Smooth muscle cell (in vitro differentiated cells): Measurements from ENCODE around the gene ABCE1. TPM values are rescaled to one million over a fixed set of nuclear protein-coding genes. Genes with fewer than 3 reads are reported as not detected.
A peak's percentile ranks its signal among the peaks of the same experiment; 100 is the strongest.

ENCODE experiments used
- DNase-seq: peaks from one replicate; lab custom pipeline; 2025; ENCODE audit not compliant: unreplicated experiment; lab: John Stamatoyannopoulos, UW
- H2AFZ ChIP-seq: fragments of 200-600 bp; sonication (generic); 2 replicates; pipeline ENCODE4 v1.6.0; 2016; ENCODE audit warnings: antibody characterized with exemption, low read depth, mild to moderate bottlenecking
- H3F3A ChIP-seq: fragments of 200-600 bp; sonication (generic); 2 replicates; pipeline ENCODE4 v1.6.0; 2017; ENCODE audit warnings: antibody characterized with exemption, low read depth
- H3K27ac ChIP-seq: fragments of 200-600 bp; sonication (generic); 2 replicates; pipeline ENCODE4 v1.5.1; 2016; ENCODE audit warnings: low read depth, mild to moderate bottlenecking
- H3K27me3 ChIP-seq: fragments of 200-600 bp; sonication (generic); 2 replicates; pipeline ENCODE4 v1.6.1; 2016; ENCODE audit warnings: low read depth, mild to moderate bottlenecking
- H3K36me3 ChIP-seq: fragments of 200-600 bp; sonication (generic); 2 replicates; pipeline ENCODE4 v1.5.1; 2016; ENCODE audit warnings: low read depth
- H3K4me1 ChIP-seq: fragments of 200-600 bp; sonication (generic); 2 replicates; pipeline ENCODE4 v1.5.1; 2016; ENCODE audit warnings: low read depth
- H3K4me2 ChIP-seq: fragments of 200-600 bp; sonication (generic); 2 replicates; pipeline ENCODE4 v1.6.0; 2016; ENCODE audit warnings: mild to moderate bottlenecking
- H3K4me3 ChIP-seq: fragments of 200-600 bp; sonication (generic); 2 replicates; pipeline ENCODE4 v1.5.1; 2016; ENCODE audit warnings: mild to moderate bottlenecking
- H3K79me2 ChIP-seq: fragments of 200-600 bp; sonication (generic); 2 replicates; pipeline ENCODE4 v1.6.0; 2016; ENCODE audit warnings: low read depth, mild to moderate bottlenecking
- H3K9ac ChIP-seq: fragments of 200-600 bp; sonication (generic); 2 replicates; pipeline ENCODE4 v1.6.0; 2016; ENCODE audit warnings: low read depth
- H3K9me3 ChIP-seq: fragments of 200-600 bp; sonication (generic); replicated peaks from 2 replicates; pipeline ENCODE4 v1.5.1; 2016; ENCODE audit warnings: low read depth
- H4K20me1 ChIP-seq: fragments of 200-600 bp; sonication (generic); 2 replicates; pipeline ENCODE4 v1.6.0; 2016; ENCODE audit warnings: low read depth
- WGBS: methylation state at CpG from one replicate; pipeline ENCODE4 v1.1.7; 2016; ENCODE audit warnings: low lambda C conversion rate; 5-methylcytosine and 5-hydroxymethylcytosine counted together
- polyA plus RNA-seq: library from polyadenylated mRNA; unstranded; fragments of >200 nt; fragmentation: Nextera tagmentation; extraction: Ambion mirVana; gene quantifications from 2 replicates; pipeline ENCODE4 v1.2.1, GENCODE V29; 2016
- total RNA-seq: library from RNA; depleted of rRNA; stranded (reverse); fragments of >200 nt; gene quantifications from 2 replicates; pipeline ENCODE4 v1.2.3, GENCODE V29; 2014
- TF ChIP-seq, protein P1 (sequence below): fragments of 200-600 bp; sonication (generic); IDR thresholded peaks from 2 replicates; pipeline ENCODE4 v1.5.1; 2017; ENCODE audit warnings: borderline replicate concordance, mild to moderate bottlenecking, antibody characterized with exemption; ENCODE audit not compliant: insufficient read depth, poor library complexity, severe bottlenecking

Gene ABCE1
- total and polyA plus RNA-seq, 2 experiments from 2014 or later: 29.6 to 91.8 TPM

DNA sequence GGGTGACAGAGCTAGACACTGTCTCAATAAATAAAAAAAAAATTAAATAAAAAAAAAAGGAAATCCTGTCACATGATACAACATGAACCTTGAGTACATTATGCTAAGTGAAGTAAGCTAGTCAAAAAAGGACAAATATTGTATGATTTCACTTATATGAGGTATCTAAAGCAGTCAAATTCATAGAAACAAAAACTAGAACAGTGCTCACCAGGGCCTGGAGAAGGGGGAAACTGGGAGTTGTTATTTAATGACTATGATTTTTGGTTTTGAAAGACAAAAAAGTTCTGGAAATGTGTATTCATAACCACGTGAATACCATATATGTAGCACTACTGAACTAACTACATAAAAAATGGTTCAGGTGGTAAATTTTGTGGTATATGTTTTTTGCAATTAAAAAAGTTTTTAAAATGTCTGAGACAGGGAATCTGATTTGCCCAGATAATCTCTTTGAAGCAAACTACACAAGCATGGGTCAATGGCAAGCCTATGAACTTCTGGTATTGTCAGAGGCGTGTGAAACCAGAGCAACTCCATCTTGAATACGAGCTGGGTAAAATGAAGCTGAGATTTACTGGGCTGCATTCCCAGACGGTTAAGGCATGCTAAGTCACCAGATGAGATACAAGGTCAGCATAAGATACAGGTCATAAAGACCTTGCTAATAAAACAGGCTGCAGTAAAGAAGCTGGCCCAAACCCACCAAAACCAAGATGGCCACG is 42.4 kb upstream of the ABCE1 start:
- Histone ChIP-seq H3K36me3 (no peaks in the 10 kb centered on the region), H3K4me2 (no peak overlapping the region), H3F3A (no peaks in the 10 kb centered on the region), H3K27me3 (no peaks in the 10 kb centered on the region), H2AFZ (no peak overlapping the region), H3K9ac (no peak overlapping the region), H3K79me2 (peaks cover 4% of the 10 kb centered on the region), H3K4me1 (no peaks in the 10 kb centered on the region), H4K20me1 (peaks cover 3% of the 10 kb centered on the region), H3K9me3 (no peaks in the 10 kb centered on the region), H3K27ac (peak overlapping the region; percentile 25), H3K4me3 (no peak overlapping the region)
- WGBS: 63% methylated on average over 5 of the region's 5 CpGs
- DNase-seq: no peak
- TF ChIP-seq, protein P1, sequence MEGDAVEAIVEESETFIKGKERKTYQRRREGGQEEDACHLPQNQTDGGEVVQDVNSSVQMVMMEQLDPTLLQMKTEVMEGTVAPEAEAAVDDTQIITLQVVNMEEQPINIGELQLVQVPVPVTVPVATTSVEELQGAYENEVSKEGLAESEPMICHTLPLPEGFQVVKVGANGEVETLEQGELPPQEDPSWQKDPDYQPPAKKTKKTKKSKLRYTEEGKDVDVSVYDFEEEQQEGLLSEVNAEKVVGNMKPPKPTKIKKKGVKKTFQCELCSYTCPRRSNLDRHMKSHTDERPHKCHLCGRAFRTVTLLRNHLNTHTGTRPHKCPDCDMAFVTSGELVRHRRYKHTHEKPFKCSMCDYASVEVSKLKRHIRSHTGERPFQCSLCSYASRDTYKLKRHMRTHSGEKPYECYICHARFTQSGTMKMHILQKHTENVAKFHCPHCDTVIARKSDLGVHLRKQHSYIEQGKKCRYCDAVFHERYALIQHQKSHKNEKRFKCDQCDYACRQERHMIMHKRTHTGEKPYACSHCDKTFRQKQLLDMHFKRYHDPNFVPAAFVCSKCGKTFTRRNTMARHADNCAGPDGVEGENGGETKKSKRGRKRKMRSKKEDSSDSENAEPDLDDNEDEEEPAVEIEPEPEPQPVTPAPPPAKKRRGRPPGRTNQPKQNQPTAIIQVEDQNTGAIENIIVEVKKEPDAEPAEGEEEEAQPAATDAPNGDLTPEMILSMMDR: no peak

DNA sequence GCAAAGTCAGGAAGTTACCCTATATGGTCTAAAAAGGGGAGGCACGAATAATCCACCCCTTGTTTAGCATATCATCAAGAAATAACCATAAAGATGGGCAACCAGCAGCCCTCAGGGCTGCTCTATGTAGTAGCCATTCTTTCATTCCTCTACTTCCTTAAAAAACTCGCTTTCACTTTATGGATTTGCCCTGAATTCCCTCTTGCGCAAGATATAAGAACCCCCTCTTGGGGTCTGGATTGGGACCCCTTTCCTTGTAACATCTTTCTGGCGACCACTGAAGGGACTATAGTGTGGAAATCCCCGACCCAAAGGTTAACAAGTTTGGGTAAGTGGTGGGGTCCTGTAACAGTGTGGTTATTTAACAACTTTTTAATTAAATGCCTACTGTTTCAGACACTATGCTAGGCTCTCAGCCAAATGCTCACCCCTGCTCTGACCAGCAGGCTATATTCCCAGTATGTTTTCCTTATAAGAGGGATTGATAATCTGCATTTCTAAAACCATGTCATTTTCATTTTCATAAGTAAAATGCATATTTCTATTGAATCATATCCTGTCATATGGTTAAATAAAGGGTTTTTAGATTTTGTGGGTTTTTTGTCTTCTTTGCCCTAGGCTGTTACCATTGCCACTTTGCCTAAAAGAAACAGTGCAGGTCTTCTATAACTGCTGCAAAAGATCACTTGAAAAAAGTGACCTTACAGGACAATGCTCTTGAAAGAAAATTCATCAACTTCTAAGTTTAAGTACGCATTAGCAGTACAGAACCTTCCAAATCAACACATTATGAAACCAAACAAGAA is 41.6 kb upstream of the ABCE1 start:
- Histone ChIP-seq H3K36me3 (no peaks in the 10 kb centered on the region), H3K4me3 (no peak overlapping the region), H3K27ac (peak overlapping the region; percentile 9), H3K27me3 (no peaks in the 10 kb centered on the region), H3F3A (no peaks in the 10 kb centered on the region), H3K4me1 (no peaks in the 10 kb centered on the region), H3K9ac (no peak overlapping the region), H3K4me2 (no peak overlapping the region), H3K79me2 (peaks cover 4% of the 10 kb centered on the region), H2AFZ (no peak overlapping the region), H3K9me3 (no peaks in the 10 kb centered on the region), H4K20me1 (peaks cover 9% of the 10 kb centered on the region)
- DNase-seq: no peak
- TF ChIP-seq, protein P1: no peak
- WGBS: 96% methylated on average over 6 of the region's 6 CpGs

DNA sequence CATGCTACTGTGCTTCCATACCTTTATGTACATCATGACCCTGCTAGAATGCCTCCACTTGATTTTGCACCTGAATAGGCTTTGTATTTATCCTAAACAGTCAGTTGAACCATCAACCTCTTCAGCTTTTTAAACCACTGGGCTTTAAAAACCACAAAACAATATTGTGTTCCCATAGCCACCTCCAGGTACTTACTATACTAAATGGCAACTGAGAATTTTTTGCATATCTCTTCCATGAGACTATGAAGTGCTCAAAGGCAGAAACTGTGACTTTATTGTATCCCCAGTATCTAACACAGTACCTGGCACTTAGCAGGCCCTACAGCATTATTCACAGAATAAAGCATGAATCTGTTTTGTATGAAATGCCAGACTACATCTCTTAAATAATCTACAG is 39.9 kb upstream of the ABCE1 start:
- Histone ChIP-seq H3K79me2 (peaks cover 4% of the 10 kb centered on the region), H3F3A (no peaks in the 10 kb centered on the region), H2AFZ (no peak overlapping the region), H3K36me3 (no peaks in the 10 kb centered on the region), H3K9ac (no peak overlapping the region), H4K20me1 (peaks cover 9% of the 10 kb centered on the region), H3K9me3 (no peaks in the 10 kb centered on the region), H3K4me2 (no peak overlapping the region), H3K27me3 (no peaks in the 10 kb centered on the region), H3K4me3 (no peak overlapping the region), H3K27ac (peak overlapping the region; percentile 33), H3K4me1 (no peaks in the 10 kb centered on the region)
- no peak for DNase-seq
- TF ChIP-seq, protein P1: no peak
